ENCODE measurements around the gene MPND.

- TF ChIP-seq SUZ12 (IDR thresholded peaks at IDR 0.05; ENCODE audit: extremely low read depth, insufficient read depth, insufficient read length) (no peak), YY1 (IDR thresholded peaks at IDR 0.05; ENCODE audit: insufficient read depth, insufficient read length) (no peak)
These were observed 36.9 kb downstream of the MPND start for GRCh38 chr19:4380254-4380727.

Data from NT2/D1 (cell line).